Esophagus mucosa (tissue), 1 donor: ENCODE data around the gene PHYHIPL. TPM values are rescaled to one million over a fixed set of nuclear protein-coding genes. Genes with fewer than 3 reads are reported as not detected.
"Not testable (repeated sequence)": the region's sequence is repeated elsewhere in the genome, so short reads cannot be mapped to it uniquely, and the experiment has no call there.

Experiments used
- ATAC-seq: fragments of 200-7000 bp; cut with Tn5 transposase; one replicate; pipeline ENCODE4 v1.9.1; 2020
- total RNA-seq: library from RNA; stranded (reverse); gene quantifications from one replicate; pipeline ENCODE4 v1.2.4, GENCODE V29; 2023
- donor health status: DM: yes; HTN: yes; CAD: no.

The PHYHIPL gene
- total RNA-seq, 1 donor from 2014 or later: not detected

DNA sequence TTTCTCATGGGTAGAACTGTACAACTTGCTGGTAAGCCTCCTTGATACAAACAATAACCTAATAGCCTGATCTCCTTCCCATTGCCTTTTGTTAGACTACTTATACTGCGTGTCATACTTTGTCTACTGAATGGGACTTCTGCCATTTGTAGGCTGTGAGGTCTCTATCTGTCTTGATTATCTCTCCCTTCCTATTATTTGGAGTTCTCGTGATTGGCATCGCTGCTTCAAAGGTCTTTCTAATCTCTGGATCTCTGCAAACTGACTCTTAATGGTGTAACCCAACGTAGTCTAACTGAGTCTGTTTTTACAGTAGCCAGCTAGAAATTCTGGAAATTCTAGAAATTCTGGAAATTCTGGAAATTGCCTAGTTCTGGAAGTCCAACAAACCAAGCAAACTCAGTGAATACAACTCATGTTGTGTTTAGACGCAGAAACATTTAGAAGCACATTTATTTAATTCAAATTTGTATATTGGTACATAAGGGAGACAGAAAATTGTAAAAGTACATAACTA lies 29.8 kb downstream of the PHYHIPL start:
- no peak for ATAC-seq

DNA sequence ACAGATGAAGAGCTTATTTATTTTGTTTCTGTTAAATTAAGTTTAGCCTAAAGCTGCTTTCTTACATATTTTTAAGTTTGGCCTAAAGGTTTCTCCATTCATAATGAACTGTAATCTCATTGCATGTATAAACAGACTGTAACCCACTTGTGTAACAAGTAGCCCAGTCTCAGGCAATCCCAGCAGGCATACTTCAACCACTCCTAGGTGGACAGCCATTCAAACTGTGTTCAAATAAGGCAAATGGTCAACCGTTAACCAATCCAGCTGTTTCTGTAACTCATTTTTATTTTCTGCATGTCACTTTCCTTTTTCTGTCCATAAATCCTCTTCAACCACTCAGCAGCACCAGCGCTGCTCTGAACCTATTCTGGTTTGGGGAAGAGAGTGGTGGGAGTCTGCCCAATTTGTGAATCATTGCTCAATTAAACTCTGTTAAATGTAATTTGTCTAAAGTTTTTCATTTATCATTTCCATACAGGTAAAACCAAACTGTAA lies 35.9 kb downstream of the PHYHIPL start:
- no peak for ATAC-seq

GRCh38 chr10:59214160-59214559 lies 37.7 kb downstream of the PHYHIPL start:
- no peak for ATAC-seq

- no peak for ATAC-seq
Measured at GRCh38 chr10:59216178-59216869, 39.9 kb downstream of the PHYHIPL start.

- no peak for ATAC-seq
Measured at GRCh38 chr10:59222788-59223187, 46.3 kb downstream of the PHYHIPL start.

DNA sequence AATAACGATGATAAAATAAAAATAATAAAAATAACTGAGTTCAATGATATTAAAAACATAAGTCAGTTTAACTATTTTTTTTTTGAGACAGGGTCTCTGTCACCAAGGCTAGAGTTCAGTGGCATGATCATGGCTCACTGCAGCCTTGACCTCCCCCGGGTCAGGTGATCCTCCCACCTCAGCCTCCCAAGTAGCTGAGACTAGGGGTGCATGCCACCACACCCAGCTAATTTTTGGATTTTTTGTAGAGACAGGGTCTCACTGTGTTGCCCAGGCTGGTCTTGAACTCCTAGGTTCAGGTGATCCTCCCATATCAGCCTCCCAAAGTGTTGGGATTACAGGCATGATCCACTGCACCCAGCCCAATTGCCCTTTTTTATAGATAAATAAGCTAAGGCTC lies 47.2 kb downstream of the PHYHIPL start:
- ATAC-seq: not testable (repeated sequence)

DNA sequence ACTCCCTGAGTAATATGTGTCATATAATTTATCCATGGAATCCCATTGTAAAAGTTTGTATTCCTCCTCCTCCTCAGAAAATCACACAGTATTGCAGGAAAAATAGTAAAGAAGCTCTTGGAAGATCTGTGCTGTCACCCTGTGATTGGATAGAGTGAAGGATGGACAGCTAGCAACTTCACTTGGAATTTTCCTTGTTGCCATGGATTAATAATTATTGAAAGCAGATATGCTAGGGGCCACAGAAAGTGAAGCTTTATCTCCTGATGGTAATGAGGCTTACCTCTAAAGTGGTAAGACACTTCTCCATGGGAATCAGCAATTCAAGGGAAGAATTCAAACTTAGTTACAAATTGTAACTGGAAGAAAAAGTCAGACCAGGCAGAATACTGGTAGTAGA lies 48.8 kb downstream of the PHYHIPL start:
- ATAC-seq: no peak

DNA sequence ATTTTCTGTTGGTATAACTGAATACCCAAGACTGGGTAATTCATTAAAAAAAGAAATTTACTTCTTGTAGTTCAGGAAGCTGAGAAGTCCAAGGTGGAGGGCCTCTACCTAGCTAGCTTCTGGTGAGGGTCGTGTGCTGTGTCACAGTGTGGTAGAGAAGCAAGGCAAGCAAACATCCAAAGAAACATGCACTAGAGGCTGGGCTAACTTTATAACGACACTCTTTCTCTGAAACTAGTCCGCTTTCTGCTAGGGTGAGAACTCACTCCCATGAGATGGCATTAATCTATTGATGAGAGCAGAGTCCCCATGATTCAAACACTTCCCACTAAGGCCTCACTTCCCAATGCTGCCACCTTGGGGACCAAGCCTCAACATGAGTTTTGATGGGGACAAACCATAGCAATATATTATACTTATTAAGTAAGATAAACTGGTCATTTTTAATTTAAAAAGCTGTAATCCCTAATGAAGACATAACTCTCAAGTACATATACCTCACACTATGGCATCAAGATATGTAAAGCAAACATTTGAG lies 50.8 kb downstream of the PHYHIPL start:
- no peak for ATAC-seq

- ATAC-seq: no peak
Measured at GRCh38 chr10:59229441-59229840, 53.0 kb downstream of the PHYHIPL start.

- no peak for ATAC-seq
Measured at GRCh38 chr10:59234194-59234593, 57.8 kb downstream of the PHYHIPL start.

- no peak for ATAC-seq
Measured at GRCh38 chr10:59234816-59235429, 58.5 kb downstream of the PHYHIPL start.

DNA sequence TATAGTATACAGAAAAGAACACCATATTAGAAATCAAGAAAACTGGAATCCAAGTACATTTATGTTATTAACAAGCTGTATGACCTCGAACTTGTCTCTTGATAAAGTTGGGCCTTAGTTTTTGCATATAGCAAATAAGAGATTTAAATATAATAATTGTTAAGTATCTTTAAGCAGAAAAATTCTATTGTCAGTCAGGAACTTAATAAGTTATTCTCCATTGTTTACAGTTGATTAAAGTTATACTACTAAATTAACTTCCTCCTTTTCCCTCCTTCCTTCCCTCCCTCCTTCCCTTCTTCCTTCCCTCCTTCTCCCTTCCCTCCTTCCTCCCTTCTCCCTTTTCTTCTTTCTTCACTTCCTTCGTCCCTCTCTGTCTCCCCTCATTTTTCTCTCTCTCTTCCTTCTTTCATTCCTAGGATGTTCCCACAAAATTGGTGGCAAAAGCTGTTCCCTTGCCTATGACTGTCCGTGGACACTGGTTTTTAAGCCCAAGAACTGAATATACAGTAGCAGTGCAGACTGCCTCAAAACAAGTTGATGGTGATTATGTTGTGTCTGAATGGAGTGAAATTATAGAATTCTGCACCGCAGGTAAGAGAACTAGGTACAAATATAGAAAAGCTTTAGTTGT lies 59.7 kb downstream of the PHYHIPL start:
- no peak for ATAC-seq

DNA sequence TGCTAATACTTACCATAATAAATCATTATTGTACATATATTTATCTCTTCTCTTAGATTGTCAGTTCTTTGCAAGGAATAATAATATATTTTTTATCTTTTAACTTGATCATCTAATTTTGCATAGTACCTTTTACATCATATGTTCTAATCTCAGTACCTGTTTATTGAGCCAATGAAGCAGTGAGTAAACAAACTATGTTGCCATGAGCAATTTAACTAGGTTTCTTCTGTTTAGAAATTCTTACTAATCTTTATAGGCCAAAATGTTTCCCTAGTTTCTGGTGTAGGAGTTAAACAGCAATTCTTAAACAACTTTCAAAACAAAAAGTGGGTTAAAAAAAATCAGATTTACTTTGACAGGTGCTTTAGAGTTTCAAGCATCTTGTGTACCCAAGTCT lies 61.3 kb downstream of the PHYHIPL start:
- no peak for ATAC-seq

GRCh38 chr10:59239108-59239507 lies 62.7 kb downstream of the PHYHIPL start:
- not testable (repeated sequence) for ATAC-seq

DNA sequence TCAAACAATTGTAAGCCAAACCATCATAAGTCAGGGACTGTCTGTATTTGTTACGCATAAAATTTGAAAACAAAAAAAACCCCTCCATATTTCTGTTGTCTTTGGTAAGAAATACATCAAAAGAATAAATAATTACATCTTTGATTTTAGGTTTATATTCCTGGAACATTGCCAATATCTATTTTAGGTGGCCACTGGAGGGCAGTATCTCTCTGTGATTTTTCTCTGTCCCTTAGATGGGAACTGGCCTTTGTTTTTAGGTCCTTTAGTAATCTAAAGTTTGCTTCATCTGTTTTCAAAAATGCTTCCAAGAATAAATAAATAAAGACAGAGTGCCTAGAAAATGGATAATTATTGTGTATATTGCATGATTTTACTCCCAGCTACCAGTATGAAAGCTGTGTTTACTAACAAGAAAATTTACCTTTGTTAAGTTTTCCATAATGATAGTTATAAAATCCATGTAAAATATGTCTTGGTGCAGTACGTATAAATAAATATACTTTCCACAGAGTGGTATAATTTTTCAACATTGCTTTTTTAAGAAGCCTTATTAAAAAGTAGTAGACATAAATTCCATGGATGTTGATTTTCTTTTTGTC lies 64.2 kb downstream of the PHYHIPL start:
- ATAC-seq: no peak

DNA sequence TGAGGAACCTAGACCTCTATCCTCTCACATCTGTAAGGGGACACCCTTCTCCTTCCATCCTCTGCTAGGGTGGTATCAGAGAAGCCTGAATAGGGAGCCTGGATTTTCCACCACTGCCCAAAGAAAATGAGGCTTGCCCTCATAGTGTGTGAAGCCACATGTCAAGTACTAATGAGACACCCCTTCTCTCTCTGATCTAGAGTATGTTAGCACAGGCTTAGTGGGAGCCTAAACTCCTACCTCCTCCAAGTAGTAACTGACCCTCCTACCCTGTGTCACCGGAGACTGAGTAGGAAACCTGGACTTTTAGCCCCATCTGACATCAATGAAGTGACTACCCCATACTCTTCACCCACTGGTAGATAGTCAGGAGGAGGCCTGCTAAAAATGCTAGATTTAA lies 65.6 kb downstream of the PHYHIPL start:
- ATAC-seq: no peak

GRCh38 chr10:59242991-59243390 lies 66.5 kb downstream of the PHYHIPL start:
- no peak for ATAC-seq

DNA sequence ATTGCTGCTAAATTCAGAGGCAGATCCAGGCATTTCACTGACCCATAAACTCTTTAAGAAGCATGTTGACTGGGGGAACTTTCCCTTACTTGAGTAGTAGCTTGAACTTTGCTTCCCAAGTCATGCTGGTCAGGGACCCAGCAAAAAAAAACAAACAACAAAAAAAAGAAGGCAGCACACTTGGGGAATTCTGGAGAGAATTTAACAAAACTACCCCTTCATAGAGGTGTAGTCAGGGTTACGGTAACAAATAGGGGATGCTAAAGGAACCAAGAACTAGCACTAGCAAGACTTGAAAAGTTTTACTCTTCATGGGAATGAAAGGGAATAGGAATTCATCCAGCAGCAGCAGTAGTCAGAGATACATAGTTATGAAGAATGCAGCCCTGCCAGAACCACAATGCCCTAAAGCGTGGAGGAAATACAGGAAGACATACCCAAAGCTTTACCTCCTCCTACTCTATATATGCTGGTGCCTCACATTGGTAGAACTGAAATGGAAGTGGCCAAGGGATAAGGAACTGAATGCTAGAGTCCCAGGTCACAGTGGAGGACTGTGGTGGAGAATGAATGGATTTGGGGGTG lies 67.3 kb downstream of the PHYHIPL start:
- no peak for ATAC-seq

- ATAC-seq: no peak
Measured at GRCh38 chr10:59244871-59245270, 68.4 kb downstream of the PHYHIPL start.

DNA sequence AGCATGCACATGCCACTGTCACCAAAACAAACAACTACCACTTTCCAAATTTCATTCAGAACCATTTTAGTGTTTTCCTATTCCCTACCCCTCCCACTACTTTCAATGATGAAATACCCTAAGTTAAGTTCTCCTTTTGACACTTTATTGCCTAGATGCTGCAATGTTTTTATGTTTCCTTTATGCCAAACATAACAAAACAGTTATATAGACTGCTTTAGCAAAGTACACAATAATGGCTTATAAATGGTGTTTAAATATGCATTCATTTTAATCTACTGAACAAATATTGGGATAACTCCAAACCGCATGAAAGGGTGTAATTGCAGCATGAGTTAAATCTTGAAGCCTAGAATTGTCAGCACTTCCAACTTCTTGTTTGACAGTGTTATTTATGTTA lies 69.2 kb downstream of the PHYHIPL start:
- no peak for ATAC-seq

GRCh38 chr10:59252491-59252890 lies 76.0 kb downstream of the PHYHIPL start:
- no peak for ATAC-seq

GRCh38 chr10:59255463-59255862 lies 79.0 kb downstream of the PHYHIPL start:
- ATAC-seq: no peak

DNA sequence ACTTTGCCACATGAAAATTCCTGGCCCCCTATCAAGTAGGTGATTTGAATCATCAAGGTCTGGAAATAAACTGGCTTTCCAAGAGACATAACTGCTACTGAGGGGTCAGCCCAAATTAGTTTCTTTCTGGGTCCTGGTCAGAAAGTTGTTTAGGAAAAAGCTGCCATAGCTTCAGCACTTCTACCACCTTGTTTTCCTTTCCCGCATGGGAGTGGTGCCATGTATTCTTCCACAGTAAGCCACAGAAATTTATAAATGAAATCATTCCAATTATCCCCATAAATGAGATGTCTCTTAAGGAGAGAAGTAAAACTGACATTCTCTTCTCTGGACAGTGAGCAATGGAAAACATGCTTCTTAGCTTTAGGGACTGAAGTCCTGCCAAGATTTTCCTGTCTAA lies 80.8 kb downstream of the PHYHIPL start:
- ATAC-seq: no peak
